HG03159 (cell line): ENCODE measurements around the gene SEMA4C.

Source experiments
- ATAC-seq: cut with Tn5 transposase; IDR thresholded peaks from one replicate; pipeline ENCODE4 v1.9.1; 2021; ENCODE audit warnings: mild to moderate bottlenecking, moderate library complexity; ENCODE audit not compliant: unreplicated experiment

The SEMA4C gene

GRCh38 chr2:96843538-96844268 is 26.2 kb downstream of the SEMA4C start, which contains the start of gene ANKRD23:
Gene ANKRD23, minus strand, starts transcription at chr2:96844021. Its CDS starts 29 bp downstream, at chr2:96843992.
- ATAC-seq = no peak

- no peak for ATAC-seq
These were observed 27.3 kb downstream of the SEMA4C start for GRCh38 chr2:96842600-96842999.

GRCh38 chr2:96841701-96842495 is 28.0 kb downstream of the SEMA4C start:
- ATAC-seq = no peak

GRCh38 chr2:96839875-96840850 is 29.7 kb downstream of the SEMA4C start:
- no peak for ATAC-seq

GRCh38 chr2:96839293-96839874 is 30.5 kb downstream of the SEMA4C start:
- peak; percentile 74 for ATAC-seq

- ATAC-seq = no peak
These were observed 31.3 kb downstream of the SEMA4C start for GRCh38 chr2:96838345-96839292.

GRCh38 chr2:96837575-96837974 is 32.3 kb downstream of the SEMA4C start:
- ATAC-seq = no peak

- no peak for ATAC-seq
These were observed 34.0 kb downstream of the SEMA4C start for GRCh38 chr2:96835830-96836229.

GRCh38 chr2:96832754-96833507 is 36.9 kb downstream of the SEMA4C start:
- no peak for ATAC-seq

GRCh38 chr2:96832408-96832753 is 37.5 kb downstream of the SEMA4C start:
- no peak for ATAC-seq

- ATAC-seq = no peak
These were observed 38.2 kb downstream of the SEMA4C start for GRCh38 chr2:96831679-96832078.

- ATAC-seq = no peak
These were observed 39.8 kb downstream of the SEMA4C start for GRCh38 chr2:96830044-96830562.

- ATAC-seq = no peak
These were observed 41.0 kb downstream of the SEMA4C start for GRCh38 chr2:96828874-96829273.

- ATAC-seq = no peak
These were observed 41.4 kb downstream of the SEMA4C start for GRCh38 chr2:96828436-96828835.

- no peak for ATAC-seq
These were observed 43.2 kb downstream of the SEMA4C start for GRCh38 chr2:96826546-96827278.

- ATAC-seq = no peak
These were observed 44.8 kb downstream of the SEMA4C start for GRCh38 chr2:96825057-96825456.

GRCh38 chr2:96824079-96824870 is 45.6 kb downstream of the SEMA4C start:
- ATAC-seq = no peak
